HepG2 (cell line): ENCODE data around the gene DENND2D. TPM values are rescaled to one million over a fixed set of nuclear protein-coding genes. Genes with fewer than 3 reads are reported as not detected.

Experiments used
- ATF1 ChIP-seq: IDR thresholded peaks from 2 replicates; pipeline ENCODE4 v1.6.1; 2016; ENCODE audit warnings: mild to moderate bottlenecking, control low read depth
- BCL6 ChIP-seq: IDR thresholded peaks from 2 replicates; pipeline ENCODE4 v1.6.1; 2016; ENCODE audit warnings: missing genetic modification reagents, missing compliant biosample characterization
- FOSL1 ChIP-seq: sonication (generic); formaldehyde crosslinking; IDR thresholded peaks from 2 replicates; pipeline ENCODE4 v1.9.0; 2021; ENCODE audit warnings: missing genetic modification reagents, borderline replicate concordance
- FOXC1 ChIP-seq: sonication (generic); formaldehyde crosslinking; IDR thresholded peaks from 2 replicates; pipeline ENCODE4 v1.8.0; 2022; ENCODE audit warnings: mild to moderate bottlenecking, missing genetic modification reagents, borderline replicate concordance
- FOXJ3 ChIP-seq: sonication (generic); formaldehyde crosslinking; IDR thresholded peaks from 2 replicates; pipeline ENCODE4 v1.4.0; 2020; ENCODE audit warnings: missing genetic modification reagents, mild to moderate bottlenecking, borderline replicate concordance
- FOXO1 ChIP-seq: sonication (generic); formaldehyde crosslinking; IDR thresholded peaks from 2 replicates; pipeline ENCODE4 v1.4.0; 2020; ENCODE audit warnings: missing genetic modification reagents
- HMGA1 ChIP-seq: sonication (generic); formaldehyde crosslinking; conservative IDR thresholded peaks from 2 replicates; pipeline ENCODE4 v1.4.0; 2020; ENCODE audit warnings: missing genetic modification reagents
- HOXA3 ChIP-seq: sonication (generic); formaldehyde crosslinking; IDR thresholded peaks from 2 replicates; pipeline ENCODE4 v1.5.0; 2020; ENCODE audit warnings: missing genetic modification reagents
- JDP2 ChIP-seq: sonication (generic); formaldehyde crosslinking; IDR thresholded peaks from 2 replicates; pipeline ENCODE4 v1.8.1; 2022; ENCODE audit warnings: missing genetic modification reagents, borderline replicate concordance
- KAT2B ChIP-seq: fragments of 150-350 bp; IDR thresholded peaks from 2 replicates; pipeline ENCODE4 v1.6.1; 2014; ENCODE audit warnings: low read depth, low read length, borderline replicate concordance
- MED1 ChIP-seq: sonication (generic); formaldehyde crosslinking; IDR thresholded peaks from 2 replicates; pipeline ENCODE4 v1.4.0; 2020; ENCODE audit warnings: missing genetic modification reagents
- PLRG1 ChIP-seq: fragments of 450-650 bp; conservative IDR thresholded peaks from 2 replicates; pipeline ENCODE4 v1.6.1; 2016
- RARA ChIP-seq: IDR thresholded peaks from 2 replicates; pipeline ENCODE4 v1.6.1; 2016; ENCODE audit warnings: missing genetic modification reagents, missing compliant biosample characterization
- REPIN1 ChIP-seq: sonication (generic); formaldehyde crosslinking; IDR thresholded peaks from 2 replicates; pipeline ENCODE4 v1.8.0; 2022; ENCODE audit warnings: missing genetic modification reagents, low read depth, mild to moderate bottlenecking, borderline replicate concordance
- RFX3 ChIP-seq: IDR thresholded peaks from 2 replicates; pipeline ENCODE4 v1.6.1; 2016; ENCODE audit warnings: missing biosample characterization, missing genetic modification reagents
- RXRB ChIP-seq: IDR thresholded peaks from 2 replicates; pipeline ENCODE4 v1.6.1; 2016; ENCODE audit warnings: borderline replicate concordance, missing genetic modification reagents, missing compliant biosample characterization
- SALL1 ChIP-seq: sonication (generic); formaldehyde crosslinking; IDR thresholded peaks from 2 replicates; pipeline ENCODE4 v1.8.0; 2022; ENCODE audit warnings: mild to moderate bottlenecking, missing genetic modification reagents
- ZFP90 ChIP-seq: sonication (generic); formaldehyde crosslinking; IDR thresholded peaks from 2 replicates; pipeline ENCODE4 v1.8.0; 2022; ENCODE audit warnings: missing genetic modification reagents, mild to moderate bottlenecking, inconsistent platforms, borderline replicate concordance
- ZNF256 ChIP-seq: sonication (generic); formaldehyde crosslinking; conservative IDR thresholded peaks from 2 replicates; pipeline ENCODE4 v1.4.0; 2020; ENCODE audit warnings: missing genetic modification reagents
- ZNF343 ChIP-seq: sonication (generic); formaldehyde crosslinking; IDR thresholded peaks from 2 replicates; pipeline ENCODE4 v1.4.0; 2020; ENCODE audit warnings: mild to moderate bottlenecking, missing genetic modification reagents
- ZNF709 ChIP-seq: sonication (generic); formaldehyde crosslinking; IDR thresholded peaks from 2 replicates; pipeline ENCODE4 v1.5.0; 2020; ENCODE audit warnings: mild to moderate bottlenecking, missing genetic modification reagents
- ZNF772 ChIP-seq: sonication (generic); formaldehyde crosslinking; IDR thresholded peaks from 2 replicates; pipeline ENCODE4 v1.5.0; 2020; ENCODE audit warnings: mild to moderate bottlenecking, missing genetic modification reagents
- ZNF780A ChIP-seq: sonication (generic); formaldehyde crosslinking; IDR thresholded peaks from 2 replicates; pipeline ENCODE4 v1.8.0; 2022; ENCODE audit warnings: mild to moderate bottlenecking, missing genetic modification reagents, moderate library complexity
- ZSCAN9 ChIP-seq: IDR thresholded peaks from 2 replicates; pipeline ENCODE4 v1.6.1; 2016; ENCODE audit warnings: borderline replicate concordance
- polyA plus RNA-seq, 8 experiments: library from polyadenylated mRNA; depleted of rRNA in 3 of 8; stranded (reverse) in 7 of 8; unstranded in 1 of 8; fragments of >200 nt; fragmentation: Illumina TruSeq in 4 of 8; extraction: Trizol in 4 of 8; gene quantifications; 2 replicates each; pipeline versions ENCODE4 v1.2.1 to v1.2.3, GENCODE V29; 2011 to 2016; ENCODE audit warnings: low read depth in 4 of 8, missing spikeins in 1 of 8, mixed read lengths in 1 of 8; ENCODE audit not compliant: insufficient read depth in 1 of 8
- total RNA-seq, 5 experiments: library from RNA; depleted of rRNA; stranded (reverse); fragments of >200 nt; fragmentation: Illumina TruSeq; extraction: Trizol; gene quantifications; 2 replicates each; pipeline ENCODE4 v1.2.3, GENCODE V29; 2016; ENCODE audit warnings: low read depth in 1 of 5
- TF ChIP-seq, protein P1 (sequence below): sonication (generic); formaldehyde crosslinking; IDR thresholded peaks from 2 replicates; pipeline ENCODE4 v1.4.0; 2020; ENCODE audit warnings: mild to moderate bottlenecking, missing genetic modification reagents
- TF ChIP-seq, protein P2 (sequence below): sonication (generic); formaldehyde crosslinking; IDR thresholded peaks from 2 replicates; pipeline ENCODE4 v1.9.0; 2021; ENCODE audit warnings: missing genetic modification reagents, borderline replicate concordance
- TF ChIP-seq, protein P3 (sequence below): sonication (generic); formaldehyde crosslinking; IDR thresholded peaks from 2 replicates; pipeline ENCODE4 v1.8.1; 2023; ENCODE audit warnings: mild to moderate bottlenecking, missing genetic modification reagents, borderline replicate concordance
- TF ChIP-seq, protein P4 (sequence below): sonication (generic); formaldehyde crosslinking; IDR thresholded peaks from 2 replicates; pipeline ENCODE4 v1.4.0; 2020; ENCODE audit warnings: missing genetic modification reagents, mild to moderate bottlenecking, borderline replicate concordance

The DENND2D gene
- total and polyA plus RNA-seq, 2 of the 13 experiments (the other 11 are each of a cell fraction or from before 2014, with no cell fraction given) = 0.04 TPM; not detected in 1

DNA sequence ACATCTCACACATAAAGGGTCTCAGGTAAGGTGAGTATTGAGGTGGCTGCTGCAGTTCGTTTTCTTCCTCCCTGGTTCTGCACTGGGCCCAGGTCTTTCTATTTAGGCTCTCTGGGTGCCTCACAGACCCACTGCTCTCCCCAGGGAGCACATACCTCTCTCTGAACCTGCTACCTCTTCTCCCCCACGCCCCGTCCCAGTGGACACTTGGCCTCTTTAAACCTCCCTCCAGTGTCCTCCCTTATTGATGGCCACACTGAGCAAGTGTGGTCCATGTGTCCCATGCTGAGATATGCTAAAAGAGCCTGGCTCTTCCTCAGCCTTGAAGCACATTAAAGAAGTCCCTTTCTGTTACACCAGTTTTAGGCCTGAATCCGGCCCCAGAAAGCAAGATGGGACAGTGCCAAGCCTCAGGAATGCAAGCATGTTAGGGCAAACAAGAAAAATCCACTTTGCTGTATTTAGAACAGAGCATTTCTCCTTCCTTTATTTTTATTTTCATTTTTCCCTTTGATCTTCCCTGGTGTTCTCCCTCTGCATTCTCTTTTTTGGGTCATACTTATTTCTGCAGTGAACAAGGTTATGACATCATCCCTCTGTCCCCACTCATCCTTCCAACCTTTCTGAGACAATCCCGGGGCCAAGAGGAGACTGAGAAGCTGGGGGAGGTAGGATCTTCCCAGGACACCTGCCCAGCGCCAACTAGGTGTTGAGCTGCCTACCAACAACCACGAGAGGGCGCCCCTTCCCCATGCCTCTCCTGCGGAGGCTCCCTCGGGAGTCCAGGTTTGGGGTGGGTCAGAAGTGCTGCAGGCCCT lies 22.1 kb upstream of the DENND2D start (continued):
- TF ChIP-seq MED1 (CRISPR knock-in tag) = no peak
- TF ChIP-seq FOXO1 = 0 out of 2 replicates have a peak, but pooled peaks have one; percentile 15
- no peak for TF ChIP-seq PLRG1
- no peak for TF ChIP-seq ZNF709 (CRISPR knock-in tag)
- TF ChIP-seq FOXJ3 (CRISPR knock-in tag) = no peak
- no peak for TF ChIP-seq REPIN1
- no peak for TF ChIP-seq ZNF256 (CRISPR knock-in tag)
- no peak for TF ChIP-seq ZNF780A (CRISPR knock-in tag)
- no peak for TF ChIP-seq ATF1
- TF ChIP-seq FOXC1 (CRISPR knock-in tag) = no peak
- no peak for TF ChIP-seq ZFP90 (CRISPR knock-in tag)
- 0 out of 2 replicates have a peak, but pooled peaks have one; percentile 9 for TF ChIP-seq HOXA3
- TF ChIP-seq KAT2B = no peak
- TF ChIP-seq, protein P1, sequence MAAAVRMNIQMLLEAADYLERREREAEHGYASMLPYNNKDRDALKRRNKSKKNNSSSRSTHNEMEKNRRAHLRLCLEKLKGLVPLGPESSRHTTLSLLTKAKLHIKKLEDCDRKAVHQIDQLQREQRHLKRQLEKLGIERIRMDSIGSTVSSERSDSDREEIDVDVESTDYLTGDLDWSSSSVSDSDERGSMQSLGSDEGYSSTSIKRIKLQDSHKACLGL (CRISPR knock-in tag) = no peak
- TF ChIP-seq ZNF772 (CRISPR knock-in tag) = no peak
- TF ChIP-seq, protein P2, sequence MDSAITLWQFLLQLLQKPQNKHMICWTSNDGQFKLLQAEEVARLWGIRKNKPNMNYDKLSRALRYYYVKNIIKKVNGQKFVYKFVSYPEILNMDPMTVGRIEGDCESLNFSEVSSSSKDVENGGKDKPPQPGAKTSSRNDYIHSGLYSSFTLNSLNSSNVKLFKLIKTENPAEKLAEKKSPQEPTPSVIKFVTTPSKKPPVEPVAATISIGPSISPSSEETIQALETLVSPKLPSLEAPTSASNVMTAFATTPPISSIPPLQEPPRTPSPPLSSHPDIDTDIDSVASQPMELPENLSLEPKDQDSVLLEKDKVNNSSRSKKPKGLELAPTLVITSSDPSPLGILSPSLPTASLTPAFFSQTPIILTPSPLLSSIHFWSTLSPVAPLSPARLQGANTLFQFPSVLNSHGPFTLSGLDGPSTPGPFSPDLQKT (CRISPR knock-in tag) = no peak
- no peak for TF ChIP-seq ZSCAN9 (CRISPR knock-in tag)
- no peak for TF ChIP-seq HMGA1 (CRISPR knock-in tag)
- no peak for TF ChIP-seq JDP2
- no peak for TF ChIP-seq FOSL1 (CRISPR knock-in tag)
- TF ChIP-seq, protein P3, sequence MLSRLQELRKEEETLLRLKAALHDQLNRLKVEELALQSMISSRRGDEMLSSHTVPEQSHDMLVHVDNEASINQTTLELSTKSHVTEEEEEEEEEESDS (CRISPR knock-in tag) = no peak
- no peak; the same call in 1 of the 2 replicates for TF ChIP-seq BCL6 (CRISPR knock-in tag)
- TF ChIP-seq, protein P4, sequence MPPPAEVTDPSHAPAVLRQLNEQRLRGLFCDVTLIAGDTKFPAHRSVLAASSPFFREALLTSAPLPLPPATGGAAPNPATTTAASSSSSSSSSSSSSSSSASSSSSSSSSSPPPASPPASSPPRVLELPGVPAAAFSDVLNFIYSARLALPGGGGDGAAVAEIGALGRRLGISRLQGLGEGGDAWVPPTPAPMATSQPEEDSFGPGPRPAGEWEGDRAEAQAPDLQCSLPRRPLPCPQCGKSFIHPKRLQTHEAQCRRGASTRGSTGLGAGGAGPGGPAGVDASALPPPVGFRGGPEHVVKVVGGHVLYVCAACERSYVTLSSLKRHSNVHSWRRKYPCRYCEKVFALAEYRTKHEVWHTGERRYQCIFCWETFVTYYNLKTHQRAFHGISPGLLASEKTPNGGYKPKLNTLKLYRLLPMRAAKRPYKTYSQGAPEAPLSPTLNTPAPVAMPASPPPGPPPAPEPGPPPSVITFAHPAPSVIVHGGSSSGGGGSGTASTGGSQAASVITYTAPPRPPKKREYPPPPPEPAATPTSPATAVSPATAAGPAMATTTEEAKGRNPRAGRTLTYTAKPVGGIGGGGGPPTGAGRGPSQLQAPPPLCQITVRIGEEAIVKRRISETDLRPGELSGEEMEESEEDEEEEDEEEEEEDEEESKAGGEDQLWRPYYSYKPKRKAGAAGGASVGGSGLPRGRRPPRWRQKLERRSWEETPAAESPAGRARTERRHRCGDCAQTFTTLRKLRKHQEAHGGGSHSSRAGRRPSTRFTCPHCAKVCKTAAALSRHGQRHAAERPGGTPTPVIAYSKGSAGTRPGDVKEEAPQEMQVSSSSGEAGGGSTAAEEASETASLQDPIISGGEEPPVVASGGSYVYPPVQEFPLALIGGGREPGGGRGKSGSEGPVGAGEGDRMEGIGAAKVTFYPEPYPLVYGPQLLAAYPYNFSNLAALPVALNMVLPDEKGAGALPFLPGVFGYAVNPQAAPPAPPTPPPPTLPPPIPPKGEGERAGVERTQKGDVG (CRISPR knock-in tag) = no peak
- TF ChIP-seq RARA (CRISPR knock-in tag) = peak; percentile 20; the same call in 1 of the 2 replicates
- TF ChIP-seq ZNF343 (CRISPR knock-in tag) = no peak
- TF ChIP-seq RFX3 (CRISPR knock-in tag) = no peak
- peak; percentile 73 for TF ChIP-seq SALL1
- TF ChIP-seq RXRB (CRISPR knock-in tag) = 0 out of 2 replicates have a peak, but pooled peaks have one; percentile 21
